Activated CD4-positive, alpha-beta T cell treated with anti-CD3 and anti-CD28 coated beads, Interleukin-2, amount 50 U/mL, for 16 hours (primary cell): ENCODE measurements around the gene SH3BP4.

Experiments used
- DNase-seq: peaks from one replicate; pipeline ENCODE4 v3.0.0-alpha.2; 2020

The SH3BP4 gene

DNA sequence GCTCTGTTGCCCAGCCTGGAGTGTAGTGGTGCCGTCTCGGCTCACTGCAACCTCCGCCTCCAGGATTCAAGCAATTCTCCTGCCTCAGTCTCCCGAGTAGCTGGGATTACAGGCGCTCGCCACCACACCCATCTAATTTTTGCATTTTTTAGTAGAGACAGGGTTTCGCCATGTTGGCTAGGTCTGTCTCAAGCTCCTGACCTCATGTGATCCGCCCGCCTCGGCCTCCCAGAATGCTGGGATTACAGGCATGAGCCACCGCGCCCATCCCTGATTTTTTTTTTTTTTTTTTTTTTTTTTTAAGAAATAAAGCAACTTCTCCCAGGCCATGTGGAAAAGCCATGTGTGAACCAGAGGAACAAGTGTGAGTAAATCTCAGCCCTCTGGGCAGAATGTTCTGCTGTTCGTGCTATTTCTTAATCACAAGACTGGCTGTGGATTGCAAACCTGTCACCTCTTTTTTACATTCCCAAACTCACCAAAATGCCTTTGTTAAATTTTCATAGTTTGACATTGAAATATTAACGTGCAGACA is 6.4 kb upstream of the SH3BP4 start:
- no peak for DNase-seq

DNA sequence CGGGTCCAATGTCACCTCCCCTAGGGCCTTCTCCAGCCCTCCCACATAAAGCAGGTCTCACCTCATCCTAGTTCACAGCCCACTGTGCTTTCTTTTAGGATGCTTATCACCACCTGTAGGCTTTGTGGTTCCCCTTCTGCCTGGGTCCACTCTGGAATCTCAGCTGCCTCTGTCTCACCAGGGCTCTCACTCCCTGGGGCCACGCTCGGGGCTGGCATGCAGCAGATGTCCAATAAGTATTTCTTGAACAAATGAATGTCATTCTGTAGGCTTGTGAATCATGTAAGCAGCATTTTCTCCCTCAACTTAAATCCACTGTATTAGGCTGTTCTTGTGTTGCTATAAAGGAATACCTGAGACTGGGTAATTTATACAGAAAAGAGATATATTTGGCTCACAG is 4.3 kb upstream of the SH3BP4 start:
- DNase-seq = no peak

DNA sequence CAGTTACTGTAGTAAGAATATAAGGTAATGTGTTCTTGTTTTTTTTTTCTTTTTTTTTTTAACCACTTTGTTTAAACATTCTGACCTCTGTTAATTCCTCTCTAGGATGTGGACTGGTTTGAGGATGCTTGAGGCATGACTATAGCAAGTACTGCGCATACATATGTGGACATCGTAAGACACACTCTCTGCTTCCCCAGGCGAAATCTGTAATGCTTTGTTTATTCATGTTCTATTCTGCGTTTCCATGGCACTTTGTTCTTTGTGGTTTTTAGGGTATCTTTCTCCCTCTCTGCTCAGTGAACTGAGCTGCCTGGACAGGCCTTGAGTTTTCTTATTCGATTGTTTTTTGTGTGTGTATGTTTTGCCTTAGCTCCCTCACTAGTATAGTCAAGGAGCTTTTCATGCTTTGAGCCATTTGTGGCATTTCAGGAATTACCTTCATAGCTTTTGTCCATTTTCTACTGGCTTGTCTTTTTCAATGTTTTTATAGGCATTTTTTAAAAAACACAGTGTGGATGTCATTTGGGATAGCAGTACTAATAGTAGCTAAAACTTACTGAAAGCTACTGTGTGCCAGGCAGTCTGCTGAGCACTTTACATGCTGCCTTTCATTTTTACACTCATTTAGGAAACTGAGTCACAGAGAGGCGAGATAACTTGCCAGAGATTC is 1.9 kb upstream of the SH3BP4 start:
- no peak for DNase-seq

DNA sequence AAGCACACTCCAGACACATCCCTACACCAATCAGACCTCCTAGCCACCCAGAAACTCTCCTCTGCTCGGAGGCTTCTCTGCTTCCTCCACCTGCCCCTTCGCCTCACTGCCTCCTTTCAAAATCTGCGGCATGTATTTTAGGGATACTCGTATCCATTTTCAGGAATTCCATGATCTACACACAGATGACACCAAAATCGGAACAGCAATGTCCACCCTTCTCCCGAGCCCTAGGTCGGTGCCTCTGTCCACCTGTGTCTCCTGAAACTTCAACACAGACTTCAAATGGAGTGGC is 1.4 kb upstream of the SH3BP4 start:
- DNase-seq = no peak

DNA sequence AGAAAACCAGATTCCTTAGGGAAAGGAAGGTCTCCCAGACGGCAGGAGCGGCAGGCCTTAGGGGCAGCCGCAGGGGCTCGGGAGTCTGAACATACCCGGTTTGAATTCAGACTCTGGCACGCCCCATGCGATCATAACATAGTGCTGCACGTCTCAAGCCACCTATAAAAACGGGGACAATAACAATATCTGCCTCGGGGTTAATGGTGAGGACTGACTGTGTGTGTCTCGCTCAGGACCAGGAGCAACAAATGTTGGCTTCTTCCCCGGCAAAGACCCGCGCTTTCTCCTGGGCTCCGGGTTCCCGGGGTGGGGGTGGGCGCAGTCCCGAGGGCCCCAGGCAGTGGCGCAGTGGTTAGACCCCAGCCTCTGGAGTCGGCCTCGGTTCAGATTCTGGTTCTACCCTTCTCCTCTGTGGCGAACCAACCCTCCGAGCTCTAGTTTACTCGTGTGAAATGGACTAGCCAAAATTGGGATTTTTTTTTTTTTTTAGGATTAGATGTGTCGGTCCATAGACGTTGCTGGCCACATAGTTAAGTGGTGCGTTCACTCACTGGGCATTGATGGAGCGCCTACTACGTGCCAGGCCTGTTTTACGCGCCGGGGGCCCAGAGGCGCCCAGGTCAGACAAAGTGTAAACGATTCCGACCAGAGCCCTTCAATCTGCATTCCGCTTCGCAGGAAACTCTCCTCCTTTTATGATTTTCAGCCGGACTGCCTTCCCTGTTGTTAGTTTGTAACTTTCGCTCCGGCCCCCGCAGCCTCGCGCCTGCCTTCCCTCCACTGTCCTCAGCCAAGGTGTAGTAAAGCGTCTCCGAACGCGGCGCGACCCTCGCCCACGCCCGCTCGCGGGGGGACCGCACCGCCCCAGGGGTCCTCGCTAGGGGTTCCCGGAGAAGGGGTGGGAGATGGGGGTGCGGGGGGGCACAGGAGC is 820 bp upstream of the SH3BP4 start:
- no peak for DNase-seq

DNA sequence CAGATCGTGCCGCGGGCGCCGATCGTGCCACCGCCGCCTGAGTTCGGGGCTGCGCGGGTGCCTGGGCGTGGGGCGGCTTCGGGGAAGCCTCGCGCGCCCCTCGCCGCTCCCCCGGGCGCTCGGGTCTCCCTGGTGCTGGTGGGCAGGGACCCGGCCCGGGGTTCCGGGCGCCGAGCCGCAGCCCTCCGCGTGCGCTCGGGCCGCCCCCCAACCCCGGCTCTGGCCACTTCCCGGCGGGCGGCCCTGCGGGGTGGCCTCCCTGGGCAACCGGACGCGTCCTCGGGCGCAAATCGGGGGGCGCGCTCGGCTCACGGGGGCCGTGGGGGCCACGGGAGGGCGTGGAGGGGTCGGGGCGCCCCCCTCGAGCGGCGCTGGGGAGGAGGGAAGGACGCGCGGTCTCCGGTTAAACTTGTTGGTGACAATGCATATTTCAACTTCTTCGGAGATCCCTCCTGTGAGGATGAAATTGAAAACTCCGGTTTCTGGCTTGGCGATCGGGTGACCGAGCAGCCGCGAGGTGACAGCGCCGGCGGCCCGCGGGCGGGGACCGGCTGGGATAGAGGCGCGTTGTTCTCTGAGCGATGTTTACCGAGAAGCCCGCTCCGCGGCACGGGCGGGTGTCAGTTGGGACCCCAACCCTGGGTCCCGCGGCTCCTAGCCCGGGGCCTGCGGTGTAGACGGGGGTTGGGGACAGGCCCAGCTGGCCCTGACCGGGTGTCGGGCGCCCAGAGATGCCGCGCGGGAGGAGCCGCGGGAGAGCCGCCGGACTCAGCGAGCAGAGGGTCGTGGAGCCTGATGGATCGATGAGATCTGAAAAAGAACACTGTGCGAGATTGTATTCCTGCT is 676 bp downstream of the SH3BP4 start:
- DNase-seq = no peak

DNA sequence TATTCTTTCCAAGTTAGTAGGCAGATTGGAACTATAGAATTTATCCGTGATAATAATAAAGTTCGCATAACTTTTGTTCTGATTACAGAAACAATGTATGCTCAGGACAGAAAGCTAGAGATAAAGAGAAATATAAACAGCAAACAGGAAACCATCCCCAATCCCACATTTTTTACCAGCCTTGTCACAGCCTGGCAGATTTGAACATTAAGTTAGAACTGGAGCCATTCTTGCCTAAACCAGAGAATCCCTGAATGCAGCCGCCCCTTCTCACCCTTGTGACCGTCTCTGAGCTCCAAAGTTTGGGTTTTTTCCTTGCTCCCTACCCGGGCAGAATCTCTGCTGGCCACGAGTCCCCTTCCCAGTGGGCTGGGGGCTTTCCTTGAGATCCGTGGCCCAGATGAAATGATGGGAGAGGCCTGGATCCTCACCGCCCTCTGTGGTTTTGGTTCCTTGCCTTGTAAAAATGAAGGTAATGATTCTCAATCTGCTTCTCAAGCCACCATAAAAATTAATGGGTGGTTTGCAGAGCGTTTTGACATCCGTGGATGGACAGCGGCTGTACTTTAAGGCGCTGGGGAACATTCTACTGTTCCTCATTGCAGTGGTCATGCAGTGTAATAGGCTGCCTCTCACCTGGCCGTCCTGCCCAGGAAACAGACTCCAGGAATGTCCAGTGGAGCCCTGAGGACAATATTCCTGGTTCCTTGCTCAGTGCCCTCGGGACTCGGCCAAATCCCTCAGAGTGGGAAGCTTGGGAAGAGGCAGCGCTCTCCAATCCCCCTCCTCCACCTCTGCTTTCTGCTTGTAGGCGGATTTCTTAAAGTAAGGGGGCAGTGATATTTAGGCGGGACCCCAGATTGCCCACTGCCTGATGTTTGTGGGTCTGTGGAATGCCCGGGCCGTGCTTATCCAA is 1.6 kb downstream of the SH3BP4 start:
- no peak for DNase-seq

DNA sequence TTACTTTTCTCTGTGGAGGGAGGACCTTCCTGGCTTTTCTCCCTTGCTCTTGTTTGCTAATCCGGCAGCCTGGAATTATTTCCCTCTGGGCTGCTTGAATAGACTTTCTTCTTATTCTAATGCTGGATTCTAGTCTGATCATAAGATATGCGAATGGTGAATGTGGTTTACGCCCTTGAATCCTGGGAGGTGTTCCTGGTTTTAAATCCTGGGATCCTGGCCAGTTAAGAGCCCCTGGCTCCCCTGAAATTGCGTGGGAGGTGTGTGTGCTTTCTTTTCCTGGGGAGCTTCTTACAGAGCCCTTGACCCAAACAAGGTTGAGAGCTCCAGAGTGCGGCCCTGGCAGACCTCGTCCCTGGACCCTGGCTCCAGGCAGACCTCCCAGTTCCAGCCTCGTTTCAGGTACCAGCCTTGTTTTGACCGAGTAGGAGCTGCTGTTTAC is 2.8 kb downstream of the SH3BP4 start:
- no peak for DNase-seq

DNA sequence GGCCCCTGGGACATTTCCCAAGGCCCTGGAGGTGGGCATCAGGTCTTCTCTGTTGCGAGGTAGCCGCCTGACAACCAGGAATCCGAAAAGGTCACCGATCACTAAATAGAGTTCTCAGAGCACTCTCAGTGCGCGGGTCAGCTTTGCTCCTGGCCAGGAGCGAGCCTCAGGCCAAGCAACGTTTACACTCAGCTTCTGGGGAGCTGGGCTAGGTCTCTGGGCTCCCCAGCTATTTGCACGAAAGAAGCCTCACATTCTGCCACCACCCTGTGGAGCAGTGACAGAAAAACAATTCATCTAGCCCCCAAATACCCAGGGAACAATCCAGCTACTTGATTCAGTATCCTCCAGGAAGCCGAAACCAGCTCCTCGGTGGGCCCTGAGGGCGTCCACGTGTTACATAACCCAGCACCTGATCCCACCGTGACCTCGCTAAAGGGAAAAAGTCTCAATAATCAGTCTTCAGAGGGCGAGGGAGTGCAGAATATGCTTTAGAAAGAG is 3.3 kb downstream of the SH3BP4 start:
- no peak for DNase-seq

DNA sequence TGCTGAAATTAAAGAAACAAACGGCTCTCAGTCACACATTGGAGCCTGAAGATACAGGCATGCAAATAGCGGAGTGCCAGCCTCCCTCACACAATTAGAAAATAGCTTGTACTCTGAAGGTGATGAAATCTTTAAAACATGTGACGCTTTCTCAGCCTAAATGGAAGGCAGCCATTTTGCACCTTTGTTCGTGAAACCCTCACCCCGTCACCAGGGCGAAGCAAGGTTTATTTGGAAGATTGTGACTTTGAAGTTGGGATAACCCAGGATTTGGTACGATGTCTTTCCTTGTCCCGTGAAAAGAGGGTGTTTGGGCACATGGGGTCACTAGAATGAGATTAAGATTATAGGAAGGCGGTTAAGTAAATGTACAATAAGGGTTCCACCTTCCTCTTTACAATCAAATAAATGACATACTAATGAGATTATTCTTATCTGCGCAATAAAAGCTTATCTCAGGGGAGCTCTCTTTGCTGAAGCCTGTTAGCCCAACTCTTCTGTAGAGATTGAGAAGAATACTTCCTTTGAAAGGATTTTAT is 4.2 kb downstream of the SH3BP4 start:
- no peak for DNase-seq

DNA sequence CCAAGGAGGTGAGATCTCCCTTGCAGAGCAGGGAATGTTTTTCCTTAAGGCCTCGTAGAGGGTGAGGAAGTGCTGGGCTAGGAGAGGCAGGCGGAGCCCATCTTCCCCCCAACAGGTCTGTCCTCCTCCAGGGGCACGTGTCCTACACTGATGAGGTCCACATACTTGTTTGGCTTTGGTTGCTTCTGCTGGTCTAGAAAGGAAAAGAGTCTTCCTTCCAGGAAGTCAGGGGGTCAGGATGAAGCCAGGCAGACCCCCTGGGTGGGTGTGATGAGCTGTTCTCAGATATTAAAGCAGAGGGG is 6.0 kb downstream of the SH3BP4 start:
- no peak for DNase-seq

DNA sequence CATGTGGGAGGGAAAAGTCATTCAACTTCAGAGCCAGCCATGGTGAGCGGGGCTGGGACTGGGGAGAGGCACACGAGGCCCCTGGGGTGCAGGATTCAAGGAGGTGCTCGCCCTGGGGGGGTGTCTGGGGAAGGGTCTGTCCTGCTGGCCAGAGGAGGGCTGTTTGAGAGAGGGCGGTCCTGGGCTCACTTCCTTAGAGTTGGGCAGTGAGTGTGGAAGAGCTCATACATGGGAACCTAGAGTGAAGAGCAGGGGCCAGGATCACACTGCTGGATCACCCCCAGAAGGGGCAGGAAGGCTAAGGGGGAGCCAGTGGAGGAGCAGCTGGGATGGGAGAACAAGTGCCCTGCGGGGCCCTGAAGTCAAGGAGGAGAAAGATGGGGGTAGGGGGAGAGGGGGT is 6.5 kb downstream of the SH3BP4 start:
- no peak for DNase-seq

DNA sequence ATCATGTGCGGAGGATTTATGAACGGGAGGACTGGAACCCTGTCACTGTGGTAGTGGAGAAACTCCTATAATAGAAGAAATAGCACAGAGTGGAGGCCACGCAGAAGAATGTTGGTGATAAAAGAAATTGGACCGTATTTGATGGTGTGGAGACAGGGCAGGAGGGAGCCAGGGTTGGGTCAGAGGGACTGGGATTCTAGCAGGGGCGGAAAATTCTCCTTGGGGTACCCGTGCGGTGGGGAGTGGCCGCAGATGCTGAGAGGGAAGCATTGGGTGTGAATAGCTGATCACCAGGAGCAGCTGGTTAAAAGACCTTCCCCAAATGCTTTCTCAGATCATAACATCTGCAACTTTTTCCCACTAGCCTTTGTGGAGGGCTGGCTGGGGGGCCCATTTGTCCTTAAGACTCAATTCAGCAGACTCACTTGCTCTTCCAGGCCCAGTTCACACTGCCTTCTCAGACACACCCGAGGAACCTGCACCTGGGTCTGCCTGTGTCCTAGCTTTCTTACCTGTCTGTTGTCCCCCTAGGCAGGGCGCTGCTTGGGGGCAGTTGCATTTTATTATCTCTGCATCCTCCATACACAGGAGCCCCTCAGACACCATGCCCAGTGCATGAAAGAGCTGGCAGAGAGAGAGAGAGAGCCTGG is 7.1 kb downstream of the SH3BP4 start:
- no peak for DNase-seq

DNA sequence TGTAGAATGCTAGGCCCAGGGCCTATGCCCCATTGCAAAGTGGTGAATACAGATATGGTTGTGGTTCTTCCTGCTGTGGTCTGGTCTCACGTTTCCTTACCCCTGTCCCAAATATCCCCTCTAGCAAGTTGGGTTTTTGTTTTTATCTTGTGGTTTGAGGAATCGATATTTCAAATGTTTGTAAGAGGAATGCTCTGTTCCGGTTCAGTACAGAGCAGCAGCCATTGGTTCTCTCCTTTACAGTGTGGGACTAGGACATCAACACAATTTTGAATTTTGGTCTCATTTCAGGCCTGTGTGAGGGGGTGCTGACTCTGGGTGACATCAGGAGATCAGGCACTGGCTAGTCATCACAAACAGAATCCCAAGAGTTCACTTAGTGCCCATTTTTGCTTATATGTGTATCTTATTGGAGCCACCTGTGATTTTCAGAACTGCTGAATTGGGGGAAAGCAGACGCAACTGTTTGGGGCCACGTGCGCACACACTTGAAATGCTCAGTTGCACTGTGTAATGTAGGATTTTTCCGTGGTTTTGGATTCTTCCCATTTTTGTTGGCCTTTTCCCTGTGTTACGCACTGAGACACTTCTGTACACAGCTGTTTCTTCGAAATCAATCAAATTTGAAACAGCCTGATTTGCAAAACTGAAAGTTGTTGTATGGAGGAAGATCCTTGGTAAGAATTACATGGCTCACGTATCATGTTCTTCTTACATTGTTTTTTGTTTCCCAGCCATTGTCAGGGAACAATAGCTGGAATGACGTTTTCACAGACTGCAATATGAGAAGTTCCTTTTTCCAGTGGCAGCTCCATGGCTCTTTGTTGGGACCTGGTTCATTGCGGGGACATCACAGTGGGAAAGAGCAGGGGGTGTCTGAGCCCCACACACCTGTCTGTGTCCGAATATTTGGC is 8.6 kb downstream of the SH3BP4 start:
- no peak for DNase-seq

DNA sequence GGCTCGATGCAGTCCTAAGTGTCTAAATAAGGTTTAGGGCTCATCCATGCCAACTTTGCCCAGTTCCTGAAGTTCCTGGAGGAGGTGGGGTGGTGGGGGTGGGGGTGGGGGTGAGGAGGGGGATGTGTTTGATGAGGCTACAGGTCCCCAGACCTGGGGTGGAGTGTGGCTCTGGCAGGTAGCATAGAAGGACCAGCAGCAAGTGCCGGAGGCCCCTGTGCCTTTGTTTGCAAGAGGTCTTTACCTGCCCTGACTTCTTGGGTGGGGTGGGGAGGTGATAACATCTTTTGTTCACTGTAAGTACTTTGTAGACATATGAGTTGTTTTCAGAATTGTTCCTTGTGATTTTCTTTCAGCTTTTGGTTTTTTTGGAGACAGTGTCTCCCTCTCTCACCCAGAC is 10.0 kb downstream of the SH3BP4 start:
- no peak for DNase-seq

DNA sequence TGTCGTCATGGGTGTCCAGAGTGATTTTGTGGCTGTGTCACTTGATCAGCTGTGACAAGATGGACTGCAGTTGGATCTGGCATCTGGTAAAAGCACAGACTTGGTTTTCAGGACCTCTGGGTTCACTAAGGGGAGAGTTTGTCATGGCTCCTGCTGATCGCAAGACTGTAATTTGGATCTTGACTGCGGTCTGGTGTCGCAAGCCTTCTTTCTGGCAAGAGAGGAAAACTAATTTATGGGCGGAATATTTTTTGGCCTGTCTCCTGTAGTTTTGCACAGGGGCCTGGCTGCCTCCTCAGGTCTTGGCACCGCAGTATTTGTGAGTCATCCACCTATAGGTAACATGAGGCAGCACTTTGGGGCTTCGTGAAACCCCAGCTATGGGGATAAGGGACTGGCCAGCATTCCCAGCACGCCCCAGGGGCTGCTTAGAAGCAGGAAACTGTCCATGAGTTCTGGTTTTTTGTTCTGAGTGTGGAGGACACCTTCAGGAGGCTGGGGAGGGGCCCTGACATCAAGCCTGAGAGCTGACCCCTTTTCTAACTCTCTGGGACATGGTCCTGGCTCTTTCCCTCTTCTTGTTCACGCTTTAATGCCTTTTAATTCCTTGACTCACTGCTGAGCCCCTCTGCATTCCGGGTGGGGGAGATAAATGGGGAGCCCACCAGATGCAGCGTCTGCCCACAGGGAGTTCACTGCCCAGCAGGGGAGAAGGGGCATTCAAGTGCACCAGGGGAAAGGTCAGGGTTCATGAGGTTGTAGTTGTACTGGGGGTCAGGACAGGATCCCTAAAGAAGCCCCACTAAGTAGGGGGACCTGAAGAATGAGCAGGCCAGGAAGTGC is 12.2 kb downstream of the SH3BP4 start:
- DNase-seq = no peak

DNA sequence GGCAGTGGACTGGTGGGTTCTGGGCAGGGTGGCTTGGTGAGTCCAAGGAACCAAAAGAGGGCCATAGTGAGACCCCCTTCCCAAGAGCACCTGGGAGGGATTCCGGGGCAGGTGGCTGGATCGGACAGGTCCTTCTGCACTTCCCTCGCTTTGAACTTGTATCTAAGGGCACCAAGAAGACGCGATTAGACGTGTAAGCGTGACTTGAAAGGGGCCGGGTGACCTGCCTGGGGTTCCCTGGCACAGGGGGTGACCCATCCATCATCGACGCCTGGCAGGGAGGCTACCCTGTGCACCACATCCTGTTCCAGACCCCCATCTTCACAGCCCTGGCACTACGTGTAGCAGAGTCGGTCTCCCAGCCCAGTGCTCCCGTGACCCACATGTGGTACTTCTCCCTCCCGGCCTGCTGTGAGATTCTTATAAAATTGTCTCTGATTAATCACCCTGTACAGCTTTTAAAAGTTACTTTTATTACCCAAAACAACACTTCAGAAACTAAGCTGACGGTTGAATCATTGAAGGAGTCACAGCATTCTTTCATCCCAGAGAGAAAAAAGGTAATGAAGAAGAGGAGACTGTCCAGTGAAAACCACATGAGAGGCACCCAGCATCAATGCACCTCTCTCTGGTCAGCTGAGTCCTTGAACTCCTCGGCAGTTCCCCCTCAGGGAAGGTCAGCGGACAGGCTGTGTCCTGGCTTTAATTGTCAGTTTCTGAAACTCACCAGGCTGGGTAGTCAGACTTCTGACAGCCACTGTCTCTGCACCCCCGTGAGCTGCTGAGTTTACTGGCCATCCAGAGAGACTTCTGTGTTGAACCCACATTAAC is 13.0 kb downstream of the SH3BP4 start:
- DNase-seq = no peak

DNA sequence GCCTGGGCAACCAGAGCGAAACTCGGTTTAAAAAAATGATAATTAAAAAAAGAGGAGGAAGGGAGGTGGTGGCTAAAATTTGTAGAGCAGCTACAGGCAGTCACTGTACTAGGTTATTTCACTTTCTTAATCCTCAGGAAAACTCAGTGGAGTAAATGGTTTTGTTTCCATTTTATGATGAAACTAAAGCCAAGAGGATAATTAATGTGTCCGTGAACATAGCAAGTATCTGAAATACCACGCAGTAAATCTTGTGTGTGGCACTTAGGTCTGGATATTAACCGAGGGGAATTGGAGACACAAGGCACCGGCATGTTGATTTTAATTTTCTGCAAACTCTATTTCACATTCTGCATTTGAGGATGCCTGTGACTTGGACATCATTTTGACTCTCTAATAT is 14.5 kb downstream of the SH3BP4 start:
- DNase-seq = no peak
